ENCODE measurements around the gene TEP1. TPM values are rescaled to one million over a fixed set of nuclear protein-coding genes. Genes with fewer than 3 reads are reported as not detected.
A peak's percentile ranks its signal among the peaks of the same experiment; 100 is the strongest.

Gene TEP1
- total and polyA plus RNA-seq, 2 of the 8 experiments (the other 6 are each of a cell fraction or from before 2014, with no cell fraction given) = 6.9 to 10.7 TPM

DNA sequence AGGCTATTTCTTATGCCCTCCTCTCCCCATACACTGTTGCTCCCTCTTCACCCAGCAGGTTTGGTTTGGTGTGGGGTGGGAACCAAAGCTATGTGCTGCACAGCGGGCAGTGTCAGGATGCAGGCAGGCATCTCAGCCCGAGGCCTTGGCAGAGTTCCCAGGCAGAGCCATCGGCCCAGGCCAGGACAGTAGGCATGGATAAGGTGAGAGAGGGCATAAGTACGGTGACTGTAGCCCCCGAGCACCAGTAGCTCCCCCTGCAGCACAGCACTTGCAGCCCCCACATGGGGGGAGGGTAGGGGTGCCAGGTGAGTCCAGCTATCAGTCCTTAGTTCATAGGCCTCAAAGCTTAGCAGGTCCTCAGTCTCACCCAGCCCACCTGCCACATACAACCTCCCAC lies 15.5 kb upstream of the TEP1 start:
- H2BK5ac ChIP-seq (ENCODE audit: low read depth, low read length) = no peak overlapping the region
- H3K9me3 ChIP-seq (ENCODE audit: insufficient read depth in 2 of 2, low read depth in 1 of 2, low read length in 1 of 2) = no peaks in the 10 kb centered on the region
- no peak overlapping the region for H4K5ac ChIP-seq (ENCODE audit: insufficient read length, low read depth, low read length)
- no peaks in the 10 kb centered on the region for H3K36me3 ChIP-seq (ENCODE audit: control insufficient read depth in 2 of 4, insufficient read depth in 4 of 4, low read length in 3 of 4)
- no peak overlapping the region for H4K91ac ChIP-seq (replicated peaks; ENCODE audit: insufficient read length, low read length)
- no peak overlapping the region for H3K9ac ChIP-seq (replicated peaks in 1 of 4; ENCODE audit: extremely low read depth in 1 of 4, low read depth in 3 of 4, low read length in 3 of 4)
- CTCF ChIA-PET (ENCODE audit: partially characterized antibody) = interaction anchor here (0.9 to 1.6 kb wide), 4 partner anchors 13 to 180 kb away, joined by 3 to 6 read pairs (median 4); no protein-coding TSS in a partner anchor
- FAIRE-seq = no peak
- no peak overlapping the region for H3K23ac ChIP-seq (ENCODE audit: insufficient read length)
- WGBS, 2 experiments (ENCODE audit: extremely low coverage in 1 of 2, insufficient coverage in 1 of 2, insufficient read length in 1 of 2, insufficient replicate concordance in 2 of 2, low coverage in 1 of 2, low lambda C conversion rate in 2 of 2, missing lambda C conversion rate in 1 of 2) = 89% methylated on average over 5 of the region's 5 CpGs; no CpG with 5 or more reads in 1 of the 2 experiments
- no peak for TF ChIP-seq YY1 (IDR thresholded peaks at IDR 0.05; ENCODE audit: low read depth, low read length)
- TF ChIP-seq JUND (IDR thresholded peaks at IDR 0.05; ENCODE audit: low read length) = no peak
- no peak for TF ChIP-seq NRF1 (IDR thresholded peaks at IDR 0.05; ENCODE audit: low read depth, low read length)
- TF ChIP-seq POU5F1 (IDR thresholded peaks at IDR 0.05; ENCODE audit: low read depth, low read length) = no peak
- no peak for TF ChIP-seq KDM4A (IDR thresholded peaks at IDR 0.05; ENCODE audit: low read depth, low read length, severe bottlenecking)
- TF ChIP-seq SAP30 (IDR thresholded peaks at IDR 0.05; ENCODE audit: insufficient read depth, insufficient replicate concordance, low read length) = no peak
- TF ChIP-seq EP300 (IDR thresholded peaks at IDR 0.05; ENCODE audit: borderline replicate concordance in 1 of 2, low read depth in 2 of 2, low read length in 2 of 2) = no peak
- no peak for TF ChIP-seq TCF12 (IDR thresholded peaks at IDR 0.05; ENCODE audit: low read depth, low read length)
- no peak for TF ChIP-seq SIN3A (conservative IDR thresholded peaks at IDR 0.05 in 1 of 2, IDR thresholded peaks at IDR 0.05 in 1 of 2; ENCODE audit: low read depth in 1 of 2, low read length in 2 of 2)
- no peak for TF ChIP-seq SP4 (IDR thresholded peaks at IDR 0.05; ENCODE audit: low read length)
- H3K56ac ChIP-seq (replicated peaks; ENCODE audit: insufficient read length, low read depth, low read length) = no peak overlapping the region
- H2AK5ac ChIP-seq (ENCODE audit: low read depth, low read length) = no peak overlapping the region
- DNase-seq (ENCODE audit: low read depth in 1 of 2, low spot score in 2 of 2) = no peak
- H3K27ac ChIP-seq (ENCODE audit: low read depth, low read length) = no peak overlapping the region
- H3K79me1 ChIP-seq (ENCODE audit: low read depth, low read length) = no peaks in the 10 kb centered on the region
- no peaks in the 10 kb centered on the region for H3K79me2 ChIP-seq (ENCODE audit: control insufficient read depth in 1 of 2, insufficient read depth in 2 of 2, low read length in 2 of 2)
- POLR2A ChIA-PET (ENCODE audit: partially characterized antibody) = interaction anchor here (1.1 to 1.4 kb wide), 3 partner anchors 18 to 41 kb away, joined by 3 to 4 read pairs (median 3); no protein-coding TSS in a partner anchor
- no peaks in the 10 kb centered on the region for H3K4me1 ChIP-seq (replicated peaks in 1 of 4; ENCODE audit: control insufficient read depth in 3 of 4, insufficient read depth in 4 of 4, low read length in 3 of 4)
- H2BK20ac ChIP-seq (ENCODE audit: low read length) = no peak overlapping the region
- H3K4ac ChIP-seq (replicated peaks; ENCODE audit: insufficient read length, low read depth, low read length) = no peak overlapping the region
- H3K23me2 ChIP-seq (ENCODE audit: low read depth, low read length) = peaks cover 2% of the 10 kb centered on the region; the same call in 1 of the 2 replicates
- H3K18ac ChIP-seq (ENCODE audit: extremely low read depth, low read length) = no peak overlapping the region
- no peak overlapping the region for H2BK12ac ChIP-seq (ENCODE audit: low read depth, low read length)
- H4K20me1 ChIP-seq (replicated peaks in 1 of 2; ENCODE audit: control insufficient read depth in 1 of 2, insufficient read depth in 2 of 2, low read length in 2 of 2) = no peaks in the 10 kb centered on the region
- H4K8ac ChIP-seq (ENCODE audit: extremely low read depth, insufficient read depth, low read length) = peak overlapping the region; percentile 79
- no peak overlapping the region for H2BK15ac ChIP-seq (ENCODE audit: low read length)
- no peak overlapping the region for H2AFZ ChIP-seq (ENCODE audit: low read length)
- no peak overlapping the region for H3K4me2 ChIP-seq (ENCODE audit: insufficient read depth in 1 of 2, low read depth in 2 of 2, low read length in 2 of 2)
- H3K14ac ChIP-seq (ENCODE audit: insufficient read length) = no peak overlapping the region
- no peak overlapping the region for H3K4me3 ChIP-seq (ENCODE audit: extremely low read depth in 1 of 4, insufficient read depth in 2 of 4, low read depth in 3 of 4, low read length in 4 of 4)
- no peaks in the 10 kb centered on the region; a peak in 1 of 7 replicates for H3K27me3 ChIP-seq (replicated peaks in 1 of 4; ENCODE audit: control insufficient read depth in 3 of 4, extremely low read depth in 1 of 4, insufficient read depth in 3 of 4, low read length in 3 of 4)
- H2BK120ac ChIP-seq (replicated peaks; ENCODE audit: low read depth, low read length) = no peak overlapping the region
